ENCODE results near the gene FCSK.
A peak's percentile ranks its signal among the peaks of the same experiment; 100 is the strongest.

The FCSK gene

GRCh38 chr16:70438585-70438968, 15.8 kb upstream of the FCSK start:
- Histone ChIP-seq H3K4me3 (replicated peaks; ENCODE audit: insufficient read depth, low read length) (peak overlapping the region; percentile 75), H3K27me3 (ENCODE audit: insufficient read depth, poor library complexity, severe bottlenecking) (no peaks in the 10 kb centered on the region), H3K27ac (replicated peaks) (peak overlapping the region; percentile 18; the same call in 1 of the 2 replicates)
- TF ChIP-seq POLR2AphosphoS5 (IDR thresholded peaks at IDR 0.05; ENCODE audit: low read depth) (no peak), SPI1 (IDR thresholded peaks at IDR 0.05; ENCODE audit: borderline replicate concordance, low read depth) (no peak)
- no peak for DNase-seq (ENCODE audit: low read depth in 1 of 2, low spot score in 1 of 2)

GRCh38 chr16:70438969-70439862, 15.2 kb upstream of the FCSK start, which contains the start of gene ST3GAL2:
ST3GAL2 (minus strand) TSS chr16:70439100; CDS start chr16:70398530, 40,570 bp downstream.
- Histone ChIP-seq H3K4me3 (replicated peaks; ENCODE audit: insufficient read depth, low read length) (peak within 1 kb of the TSS; percentile 75), H3K27me3 (ENCODE audit: insufficient read depth, poor library complexity, severe bottlenecking) (no peaks in the 10 kb centered on the region), H3K27ac (replicated peaks) (peak within 1 kb of the TSS; percentile 18; the same call in 1 of the 2 replicates)
- DNase-seq (ENCODE audit: low read depth in 1 of 2, low spot score in 1 of 2): peak; percentile 80 to 88
- TF ChIP-seq GABPA (IDR thresholded peaks at IDR 0.05; ENCODE audit: low read depth) (0 out of 2 replicates have a peak, but pooled peaks have one; percentile 32), SPI1 (IDR thresholded peaks at IDR 0.05; ENCODE audit: borderline replicate concordance, low read depth) (no peak), POLR2AphosphoS5 (IDR thresholded peaks at IDR 0.05; ENCODE audit: low read depth) (peak; percentile 18; the same call in 1 of the 2 replicates)

GRCh38 chr16:70440009-70440692, 14.2 kb upstream of the FCSK start:
- no peak overlapping the region for H3K4me3 ChIP-seq (replicated peaks; ENCODE audit: insufficient read depth, low read length)

GRCh38 chr16:70441406-70441990, 12.9 kb upstream of the FCSK start:
- TF ChIP-seq SPI1 (IDR thresholded peaks at IDR 0.05; ENCODE audit: borderline replicate concordance, low read depth): no peak
- no peak for TF ChIP-seq CTCF (IDR thresholded peaks at IDR 0.05; ENCODE audit: insufficient read depth, low read length)
- TF ChIP-seq REST (IDR thresholded peaks at IDR 0.05; ENCODE audit: insufficient replicate concordance, low read depth): no peak
- TF ChIP-seq GABPA (IDR thresholded peaks at IDR 0.05; ENCODE audit: low read depth): no peak
- TF ChIP-seq POLR2AphosphoS5 (IDR thresholded peaks at IDR 0.05; ENCODE audit: low read depth): no peak
- Histone ChIP-seq H3K27ac (replicated peaks) (no peak overlapping the region), H3K4me3 (replicated peaks; ENCODE audit: insufficient read depth, low read length) (no peak overlapping the region), H3K27me3 (ENCODE audit: insufficient read depth, poor library complexity, severe bottlenecking) (no peaks in the 10 kb centered on the region)
- no peak for DNase-seq (ENCODE audit: low read depth in 1 of 2, low spot score in 1 of 2)

More at GRCh38 chr16:70440009-70440692, 14.2 kb upstream of the FCSK start:
- DNase-seq (ENCODE audit: low read depth in 1 of 2, low spot score in 1 of 2): no peak
- Histone ChIP-seq H3K27me3 (ENCODE audit: insufficient read depth, poor library complexity, severe bottlenecking) (no peaks in the 10 kb centered on the region), H3K27ac (replicated peaks) (no peak overlapping the region)
- TF ChIP-seq REST (IDR thresholded peaks at IDR 0.05; ENCODE audit: insufficient replicate concordance, low read depth) (no peak), CTCF (IDR thresholded peaks at IDR 0.05; ENCODE audit: insufficient read depth, low read length) (no peak)
